Activated naive CD8-positive, alpha-beta T cell treated with anti-CD3 and anti-CD28 coated beads for 36 hours (primary cell): ENCODE measurements around the gene SLC25A21. TPM values are rescaled to one million over a fixed set of nuclear protein-coding genes. Genes with fewer than 3 reads are reported as not detected.
"Not testable (repeated sequence)": the region's sequence is repeated elsewhere in the genome, so short reads cannot be mapped to it uniquely, and the experiment has no call there.

Source experiments
- DNase-seq: peaks from one replicate; pipeline ENCODE4 v3.0.0; 2021
- H3K27ac Mint-ChIP-seq: one replicate; pipeline ENCODE4 v1.8.0; 2022; ENCODE audit warnings: mild to moderate bottlenecking, moderate library complexity, mixed read lengths
- H3K27me3 Mint-ChIP-seq: one replicate; pipeline ENCODE4 v1.8.0; 2022; ENCODE audit warnings: mild to moderate bottlenecking, mixed read lengths
- H3K36me3 Mint-ChIP-seq: one replicate; pipeline ENCODE4 v1.8.0; 2021; ENCODE audit warnings: mild to moderate bottlenecking, mixed read lengths
- H3K4me1 Mint-ChIP-seq: one replicate; pipeline ENCODE4 v1.8.0; 2021; ENCODE audit warnings: mixed read lengths
- H3K4me3 Mint-ChIP-seq: one replicate; pipeline ENCODE4 v1.8.0; 2022; ENCODE audit warnings: mild to moderate bottlenecking, moderate library complexity, mixed read lengths
- H3K9me3 Mint-ChIP-seq: one replicate; pipeline ENCODE4 v1.8.0; 2022; ENCODE audit warnings: mixed read lengths
- total RNA-seq, 2 experiments: library from RNA; stranded (reverse); gene quantifications; one replicate each; pipeline ENCODE4 v1.2.3, GENCODE V29; 2021

Gene SLC25A21
- total RNA-seq, result not detected

- Mint-ChIP-seq H3K9me3 (no peaks in the 10 kb centered on the region), H3K4me3 (peak within 1 kb of the TSS; percentile 34), H3K36me3 (no peaks in the 10 kb centered on the region), H3K4me1 (peaks cover 2% of the 10 kb centered on the region), H3K27me3 (peaks cover 49% of the 10 kb centered on the region), H3K27ac (no peak within 1 kb of the TSS)
- DNase-seq, result peak; percentile 4
Measured at GRCh38 chr14:37172024-37172869, at the start of gene SLC25A21. Gene SLC25A21, minus strand, starts transcription at chr14:37172606.

- DNase-seq, result no peak
- Mint-ChIP-seq H3K9me3 (peaks cover 9% of the 10 kb centered on the region), H3K36me3 (no peaks in the 10 kb centered on the region), H3K27me3 (no peaks in the 10 kb centered on the region), H3K27ac (no peak overlapping the region), H3K4me3 (no peak overlapping the region), H3K4me1 (no peaks in the 10 kb centered on the region)
Measured at GRCh38 chr14:37221073-37221472, 48.7 kb upstream of the SLC25A21 start.

- H3K9me3 Mint-ChIP-seq, result peaks cover 4% of the 10 kb centered on the region
- H3K27ac Mint-ChIP-seq, result no peak overlapping the region
- no peaks in the 10 kb centered on the region for H3K4me1 Mint-ChIP-seq
- no peak overlapping the region for H3K4me3 Mint-ChIP-seq
- no peaks in the 10 kb centered on the region for H3K27me3 Mint-ChIP-seq
- H3K36me3 Mint-ChIP-seq, result no peaks in the 10 kb centered on the region
- no peak for DNase-seq
Measured at GRCh38 chr14:37215345-37215744, 42.9 kb upstream of the SLC25A21 start.

GRCh38 chr14:37213016-37213415 lies 40.6 kb upstream of the SLC25A21 start:
- no peak overlapping the region for H3K4me3 Mint-ChIP-seq
- no peak for DNase-seq
- H3K27ac Mint-ChIP-seq, result no peak overlapping the region
- H3K9me3 Mint-ChIP-seq, result peaks cover 4% of the 10 kb centered on the region
- H3K4me1 Mint-ChIP-seq, result no peaks in the 10 kb centered on the region
- no peaks in the 10 kb centered on the region for H3K36me3 Mint-ChIP-seq
- no peaks in the 10 kb centered on the region for H3K27me3 Mint-ChIP-seq

GRCh38 chr14:37210448-37210847 lies 38.0 kb upstream of the SLC25A21 start:
- DNase-seq, result no peak
- H3K9me3 Mint-ChIP-seq, result peaks cover 6% of the 10 kb centered on the region
- H3K27me3 Mint-ChIP-seq, result no peaks in the 10 kb centered on the region
- no peak overlapping the region for H3K27ac Mint-ChIP-seq
- H3K4me1 Mint-ChIP-seq, result no peaks in the 10 kb centered on the region
- no peak overlapping the region for H3K4me3 Mint-ChIP-seq
- H3K36me3 Mint-ChIP-seq, result no peaks in the 10 kb centered on the region

GRCh38 chr14:37209617-37210016 lies 37.2 kb upstream of the SLC25A21 start:
- not testable (repeated sequence) for H3K4me1 Mint-ChIP-seq, H3K36me3 Mint-ChIP-seq, H3K27me3 Mint-ChIP-seq, H3K27ac Mint-ChIP-seq, DNase-seq, H3K9me3 Mint-ChIP-seq, H3K4me3 Mint-ChIP-seq

- H3K27ac Mint-ChIP-seq, DNase-seq, H3K4me3 Mint-ChIP-seq, H3K9me3 Mint-ChIP-seq, H3K4me1 Mint-ChIP-seq, H3K27me3 Mint-ChIP-seq, H3K36me3 Mint-ChIP-seq: not testable (repeated sequence)
Measured at GRCh38 chr14:37205623-37206605, 33.5 kb upstream of the SLC25A21 start.

GRCh38 chr14:37203423-37203822 lies 31.0 kb upstream of the SLC25A21 start:
- peaks cover 6% of the 10 kb centered on the region for H3K27me3 Mint-ChIP-seq

GRCh38 chr14:37202812-37203211 lies 30.4 kb upstream of the SLC25A21 start:
- no peak for DNase-seq
- Mint-ChIP-seq H3K27me3 (peaks cover 12% of the 10 kb centered on the region), H3K36me3 (peaks cover 2% of the 10 kb centered on the region), H3K27ac (no peak overlapping the region), H3K4me1 (peaks cover 8% of the 10 kb centered on the region), H3K4me3 (no peak overlapping the region), H3K9me3 (peaks cover 2% of the 10 kb centered on the region)

More at GRCh38 chr14:37203423-37203822, 31.0 kb upstream of the SLC25A21 start:
- DNase-seq, result no peak
- Mint-ChIP-seq H3K9me3 (peaks cover 2% of the 10 kb centered on the region), H3K4me1 (peaks cover 2% of the 10 kb centered on the region), H3K4me3 (no peak overlapping the region), H3K27ac (no peak overlapping the region), H3K36me3 (no peaks in the 10 kb centered on the region)

GRCh38 chr14:37202265-37202664 lies 29.9 kb upstream of the SLC25A21 start:
- peaks cover 2% of the 10 kb centered on the region for H3K9me3 Mint-ChIP-seq
- no peak overlapping the region for H3K4me3 Mint-ChIP-seq
- H3K27me3 Mint-ChIP-seq, result peaks cover 17% of the 10 kb centered on the region
- peaks cover 12% of the 10 kb centered on the region for H3K4me1 Mint-ChIP-seq
- peaks cover 2% of the 10 kb centered on the region for H3K36me3 Mint-ChIP-seq
- no peak overlapping the region for H3K27ac Mint-ChIP-seq
- no peak for DNase-seq

GRCh38 chr14:37201724-37202123 lies 29.3 kb upstream of the SLC25A21 start:
- H3K27me3 Mint-ChIP-seq, result peaks cover 23% of the 10 kb centered on the region
- DNase-seq, result no peak
- no peak overlapping the region for H3K4me3 Mint-ChIP-seq
- H3K9me3 Mint-ChIP-seq, result no peaks in the 10 kb centered on the region
- no peak overlapping the region for H3K27ac Mint-ChIP-seq
- H3K4me1 Mint-ChIP-seq, result peaks cover 13% of the 10 kb centered on the region
- H3K36me3 Mint-ChIP-seq, result peaks cover 2% of the 10 kb centered on the region

GRCh38 chr14:37198907-37199306 lies 26.5 kb upstream of the SLC25A21 start:
- peaks cover 13% of the 10 kb centered on the region for H3K4me1 Mint-ChIP-seq
- no peak overlapping the region for H3K4me3 Mint-ChIP-seq
- no peaks in the 10 kb centered on the region for H3K9me3 Mint-ChIP-seq
- H3K36me3 Mint-ChIP-seq, result peaks cover 2% of the 10 kb centered on the region
- H3K27me3 Mint-ChIP-seq, result peaks cover 37% of the 10 kb centered on the region
- no peak overlapping the region for H3K27ac Mint-ChIP-seq
- no peak for DNase-seq

GRCh38 chr14:37198273-37198598 lies 25.8 kb upstream of the SLC25A21 start:
- Mint-ChIP-seq H3K27me3 (peaks cover 37% of the 10 kb centered on the region), H3K27ac (no peak overlapping the region), H3K4me1 (peaks cover 13% of the 10 kb centered on the region), H3K36me3 (peaks cover 2% of the 10 kb centered on the region), H3K4me3 (peak overlapping the region; percentile 35), H3K9me3 (no peaks in the 10 kb centered on the region)
- no peak for DNase-seq

GRCh38 chr14:37197421-37198272 lies 25.2 kb upstream of the SLC25A21 start, which contains the start of gene MIPOL1:
Gene MIPOL1, plus strand, starts transcription at chr14:37197937. Its CDS starts 49,952 bp downstream, at chr14:37247889.
- H3K27me3 Mint-ChIP-seq, result peaks cover 37% of the 10 kb centered on the region
- peaks cover 13% of the 10 kb centered on the region for H3K4me1 Mint-ChIP-seq
- H3K27ac Mint-ChIP-seq, result no peak within 1 kb of the TSS
- no peaks in the 10 kb centered on the region for H3K9me3 Mint-ChIP-seq
- H3K4me3 Mint-ChIP-seq, result peak within 1 kb of the TSS; percentile 67
- peaks cover 2% of the 10 kb centered on the region for H3K36me3 Mint-ChIP-seq
- peak; percentile 20 for DNase-seq
